ENCODE data around the gene CADPS2.

Gene CADPS2

GRCh38 chr7:122425731-122426130 is 460.5 kb downstream of the CADPS2 start:
- no peak overlapping the region for H3K27ac ChIP-seq
- no peak for TF ChIP-seq ZFX (IDR thresholded peaks at IDR 0.05; ENCODE audit: borderline replicate concordance)
- TF ChIP-seq CTCF (IDR thresholded peaks at IDR 0.05), result no peak

- no peak for TF ChIP-seq ZFX (IDR thresholded peaks at IDR 0.05; ENCODE audit: borderline replicate concordance)
- no peak for TF ChIP-seq CTCF (IDR thresholded peaks at IDR 0.05)
- H3K27ac ChIP-seq, result no peak overlapping the region
Observed at GRCh38 chr7:122423591-122423990, 462.7 kb downstream of the CADPS2 start.

- H3K27ac ChIP-seq, result no peak overlapping the region
- no peak for TF ChIP-seq ZFX (IDR thresholded peaks at IDR 0.05; ENCODE audit: borderline replicate concordance)
- no peak for TF ChIP-seq CTCF (IDR thresholded peaks at IDR 0.05)
Observed at GRCh38 chr7:122416336-122416735, 469.9 kb downstream of the CADPS2 start.

GRCh38 chr7:122415510-122415909 is 470.8 kb downstream of the CADPS2 start:
- no peak overlapping the region for H3K27ac ChIP-seq
- TF ChIP-seq ZFX (IDR thresholded peaks at IDR 0.05; ENCODE audit: borderline replicate concordance) (no peak), CTCF (IDR thresholded peaks at IDR 0.05) (no peak)

GRCh38 chr7:122413339-122413738 is 472.9 kb downstream of the CADPS2 start:
- no peak overlapping the region for H3K27ac ChIP-seq
- TF ChIP-seq ZFX (IDR thresholded peaks at IDR 0.05; ENCODE audit: borderline replicate concordance) (no peak), CTCF (IDR thresholded peaks at IDR 0.05) (no peak)

- no peak overlapping the region for H3K27ac ChIP-seq
Observed at GRCh38 chr7:122412883-122413282, 473.4 kb downstream of the CADPS2 start.

GRCh38 chr7:122412441-122412840 is 473.8 kb downstream of the CADPS2 start:
- H3K27ac ChIP-seq, result no peak overlapping the region

More at GRCh38 chr7:122412883-122413282, 473.4 kb downstream of the CADPS2 start:
- TF ChIP-seq ZFX (IDR thresholded peaks at IDR 0.05; ENCODE audit: borderline replicate concordance) (no peak), CTCF (IDR thresholded peaks at IDR 0.05) (no peak)

More at GRCh38 chr7:122412441-122412840, 473.8 kb downstream of the CADPS2 start:
- TF ChIP-seq CTCF (IDR thresholded peaks at IDR 0.05) (no peak), ZFX (IDR thresholded peaks at IDR 0.05; ENCODE audit: borderline replicate concordance) (no peak)
